GM06990 (cell line): ENCODE data around the gene GRPEL1.

ENCODE experiments used
- DNase-seq: peaks from one replicate; pipeline ENCODE4 v3.0.0-alpha.2; 2011; ENCODE audit not compliant: insufficient read length; ENCODE audit errors: extremely low read depth
- H3K27me3 ChIP-seq: replicated peaks from 2 replicates; pipeline ENCODE4 v1.6.0; 2011; ENCODE audit warnings: low read length; ENCODE audit not compliant: control insufficient read depth, insufficient read depth
- H3K36me3 ChIP-seq: 2 replicates; pipeline ENCODE4 v1.5.1; 2011; ENCODE audit warnings: low read length; ENCODE audit not compliant: control insufficient read depth, insufficient read depth
- H3K4me3 ChIP-seq: replicated peaks from 2 replicates; pipeline ENCODE4 v1.5.1; 2011; ENCODE audit warnings: low read depth, mild to moderate bottlenecking, control low read depth, low read length
- TF ChIP-seq, protein P1 (sequence below): IDR thresholded peaks from 2 replicates; pipeline ENCODE4 v1.5.1; 2011; ENCODE audit warnings: low read length, control low read depth, mild to moderate bottlenecking, inconsistent platforms; ENCODE audit not compliant: insufficient read depth, poor library complexity, severe bottlenecking

GRPEL1 gene

DNA sequence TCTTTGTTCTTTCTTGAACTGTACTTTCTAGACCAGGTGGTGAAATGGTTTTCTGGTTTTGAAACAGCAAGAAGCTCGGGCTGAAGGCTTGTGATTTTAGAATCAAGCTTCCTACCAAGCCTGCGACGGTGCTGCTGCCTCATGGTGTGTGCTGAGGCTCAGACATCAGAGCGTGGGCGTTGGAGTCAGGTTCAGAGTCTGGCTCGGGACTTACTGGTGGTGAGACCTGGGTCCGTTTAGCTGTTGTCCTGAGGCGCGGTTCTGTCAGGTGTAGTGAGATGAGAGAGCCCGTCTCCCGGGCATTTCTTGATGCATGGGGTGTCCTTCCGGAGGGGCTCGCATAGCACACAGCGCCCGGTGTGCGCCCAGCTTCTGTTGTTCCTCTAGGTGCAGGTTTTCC lies 44.4 kb downstream of the GRPEL1 start:
- H3K27me3 ChIP-seq, result no peaks in the 10 kb centered on the region
- DNase-seq, result no peak
- peaks cover 20% of the 10 kb centered on the region for H3K36me3 ChIP-seq
- no peak overlapping the region for H3K4me3 ChIP-seq
- TF ChIP-seq, protein P1, sequence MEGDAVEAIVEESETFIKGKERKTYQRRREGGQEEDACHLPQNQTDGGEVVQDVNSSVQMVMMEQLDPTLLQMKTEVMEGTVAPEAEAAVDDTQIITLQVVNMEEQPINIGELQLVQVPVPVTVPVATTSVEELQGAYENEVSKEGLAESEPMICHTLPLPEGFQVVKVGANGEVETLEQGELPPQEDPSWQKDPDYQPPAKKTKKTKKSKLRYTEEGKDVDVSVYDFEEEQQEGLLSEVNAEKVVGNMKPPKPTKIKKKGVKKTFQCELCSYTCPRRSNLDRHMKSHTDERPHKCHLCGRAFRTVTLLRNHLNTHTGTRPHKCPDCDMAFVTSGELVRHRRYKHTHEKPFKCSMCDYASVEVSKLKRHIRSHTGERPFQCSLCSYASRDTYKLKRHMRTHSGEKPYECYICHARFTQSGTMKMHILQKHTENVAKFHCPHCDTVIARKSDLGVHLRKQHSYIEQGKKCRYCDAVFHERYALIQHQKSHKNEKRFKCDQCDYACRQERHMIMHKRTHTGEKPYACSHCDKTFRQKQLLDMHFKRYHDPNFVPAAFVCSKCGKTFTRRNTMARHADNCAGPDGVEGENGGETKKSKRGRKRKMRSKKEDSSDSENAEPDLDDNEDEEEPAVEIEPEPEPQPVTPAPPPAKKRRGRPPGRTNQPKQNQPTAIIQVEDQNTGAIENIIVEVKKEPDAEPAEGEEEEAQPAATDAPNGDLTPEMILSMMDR, result no peak

DNA sequence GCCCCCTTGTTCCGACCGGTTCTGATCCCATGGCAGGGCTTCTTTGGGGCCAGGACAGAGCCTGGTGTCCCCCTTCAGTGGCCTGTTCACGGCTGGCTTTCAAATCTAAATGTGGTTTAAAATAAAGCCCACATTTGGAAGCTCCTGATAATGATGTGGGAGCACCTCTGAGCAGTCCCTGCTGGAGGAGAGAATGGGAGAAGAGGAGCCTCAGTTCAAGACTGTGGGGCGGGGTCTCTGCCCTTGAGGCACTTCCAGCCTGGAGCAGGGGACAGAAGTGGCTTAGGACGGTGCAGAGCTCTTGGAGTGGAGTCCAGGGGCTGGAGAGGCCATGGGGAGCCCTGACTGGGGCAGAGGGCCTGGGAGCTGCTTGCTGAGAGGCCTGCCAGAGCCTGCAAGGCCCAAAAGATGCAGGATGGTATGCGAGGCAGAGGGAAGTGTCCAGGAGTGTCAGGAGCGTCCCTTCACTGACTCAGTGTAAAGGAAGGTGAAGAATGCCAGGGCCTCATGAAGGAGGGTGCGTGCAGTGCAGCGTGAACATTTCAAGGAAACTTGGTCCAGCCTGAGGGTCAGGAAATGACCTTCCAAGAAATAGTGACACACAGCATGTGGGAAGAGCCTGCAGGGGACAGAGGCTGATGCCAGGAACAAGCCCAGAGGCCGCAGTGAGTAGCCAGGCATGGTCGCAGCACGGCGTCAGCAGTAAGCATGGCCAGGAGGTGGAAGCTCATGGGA lies 45.8 kb downstream of the GRPEL1 start:
- no peak for DNase-seq
- H3K36me3 ChIP-seq, result peaks cover 20% of the 10 kb centered on the region

GRCh38 chr4:7021355-7021754 lies 46.5 kb downstream of the GRPEL1 start:
- H3K4me3 ChIP-seq, result no peak overlapping the region
- no peak for DNase-seq
- TF ChIP-seq, protein P1, result no peak
- no peaks in the 10 kb centered on the region for H3K27me3 ChIP-seq
- H3K36me3 ChIP-seq, result peaks cover 22% of the 10 kb centered on the region

More for the DNA sequence above, 45.8 kb downstream of the GRPEL1 start:
- no peak overlapping the region for H3K4me3 ChIP-seq
- TF ChIP-seq, protein P1, result no peak
- no peaks in the 10 kb centered on the region for H3K27me3 ChIP-seq

- TF ChIP-seq, protein P1, result no peak
- no peak overlapping the region for H3K4me3 ChIP-seq
- H3K36me3 ChIP-seq, result peaks cover 24% of the 10 kb centered on the region
- DNase-seq, result no peak
- no peaks in the 10 kb centered on the region for H3K27me3 ChIP-seq
Observed at GRCh38 chr4:7020856-7021255, 47.0 kb downstream of the GRPEL1 start.

GRCh38 chr4:7020290-7020689 lies 47.6 kb downstream of the GRPEL1 start:
- TF ChIP-seq, protein P1, result no peak
- no peaks in the 10 kb centered on the region for H3K27me3 ChIP-seq
- DNase-seq, result no peak
- H3K4me3 ChIP-seq, result no peak overlapping the region
- H3K36me3 ChIP-seq, result peaks cover 22% of the 10 kb centered on the region
